Measurements from ENCODE around the gene RPS21.

Gene RPS21

GRCh38 chr20:62358171-62359042, 28.5 kb upstream of the RPS21 start:
- no peak overlapping the region for H3K27ac Mint-ChIP-seq
- DNase-seq: no peak
- CTCF ChIA-PET: no interaction called here
- no peaks in the 10 kb centered on the region for H3K4me1 Mint-ChIP-seq
- H3K4me3 Mint-ChIP-seq: no peak overlapping the region
- peaks cover 21% of the 10 kb centered on the region for H3K27me3 Mint-ChIP-seq
- H3K36me3 Mint-ChIP-seq: no peaks in the 10 kb centered on the region
- H3K9me3 Mint-ChIP-seq: no peaks in the 10 kb centered on the region

GRCh38 chr20:62359043-62359490, 27.8 kb upstream of the RPS21 start:
- CTCF ChIA-PET: no interaction called here
- H3K27ac Mint-ChIP-seq: no peak overlapping the region

GRCh38 chr20:62359491-62360121, 27.3 kb upstream of the RPS21 start:
- Mint-ChIP-seq H3K36me3 (no peaks in the 10 kb centered on the region), H3K27me3 (peaks cover 33% of the 10 kb centered on the region), H3K9me3 (no peaks in the 10 kb centered on the region), H3K4me1 (no peaks in the 10 kb centered on the region), H3K27ac (no peak overlapping the region), H3K4me3 (no peak overlapping the region)
- no peak for DNase-seq
- CTCF ChIA-PET: no interaction called here

More at GRCh38 chr20:62359043-62359490, 27.8 kb upstream of the RPS21 start:
- no peaks in the 10 kb centered on the region for H3K9me3 Mint-ChIP-seq
- H3K4me3 Mint-ChIP-seq: no peak overlapping the region
- H3K4me1 Mint-ChIP-seq: no peaks in the 10 kb centered on the region
- peaks cover 27% of the 10 kb centered on the region for H3K27me3 Mint-ChIP-seq
- no peak for DNase-seq
- H3K36me3 Mint-ChIP-seq: no peaks in the 10 kb centered on the region

- Mint-ChIP-seq H3K27me3 (peaks cover 42% of the 10 kb centered on the region), H3K9me3 (no peaks in the 10 kb centered on the region), H3K4me1 (no peaks in the 10 kb centered on the region), H3K4me3 (no peak overlapping the region), H3K36me3 (no peaks in the 10 kb centered on the region), H3K27ac (no peak overlapping the region)
- no peak for DNase-seq
- CTCF ChIA-PET: no interaction called here
Observed at GRCh38 chr20:62360854-62361798, 25.8 kb upstream of the RPS21 start.

GRCh38 chr20:62361799-62362589, 24.9 kb upstream of the RPS21 start:
- CTCF ChIA-PET: no interaction called here
- Mint-ChIP-seq H3K9me3 (no peaks in the 10 kb centered on the region), H3K4me1 (no peaks in the 10 kb centered on the region), H3K27ac (no peak overlapping the region), H3K27me3 (peaks cover 42% of the 10 kb centered on the region), H3K4me3 (no peak overlapping the region), H3K36me3 (no peaks in the 10 kb centered on the region)
- DNase-seq: no peak

GRCh38 chr20:62362590-62362940, 24.3 kb upstream of the RPS21 start:
- Mint-ChIP-seq H3K27ac (no peak overlapping the region), H3K9me3 (no peaks in the 10 kb centered on the region), H3K4me1 (no peaks in the 10 kb centered on the region), H3K4me3 (no peak overlapping the region), H3K27me3 (peaks cover 42% of the 10 kb centered on the region), H3K36me3 (no peaks in the 10 kb centered on the region)
- CTCF ChIA-PET: no interaction called here
- DNase-seq: no peak

- CTCF ChIA-PET: no interaction called here
- H3K36me3 Mint-ChIP-seq: no peaks in the 10 kb centered on the region
- H3K4me3 Mint-ChIP-seq: no peak overlapping the region
Observed at GRCh38 chr20:62362991-62363919, 23.6 kb upstream of the RPS21 start.

GRCh38 chr20:62363920-62364851, 22.7 kb upstream of the RPS21 start:
- Mint-ChIP-seq H3K36me3 (no peaks in the 10 kb centered on the region), H3K27me3 (peaks cover 55% of the 10 kb centered on the region), H3K27ac (no peak overlapping the region), H3K9me3 (no peaks in the 10 kb centered on the region), H3K4me1 (no peaks in the 10 kb centered on the region), H3K4me3 (no peak overlapping the region)
- CTCF ChIA-PET: interaction anchor here (0.7 kb wide), 1 partner anchor 63 kb away, joined by 3 read pairs; no protein-coding TSS in a partner anchor
- no peak for DNase-seq

More at GRCh38 chr20:62362991-62363919, 23.6 kb upstream of the RPS21 start:
- no peak for DNase-seq
- H3K27ac Mint-ChIP-seq: no peak overlapping the region
- peaks cover 47% of the 10 kb centered on the region for H3K27me3 Mint-ChIP-seq
- H3K9me3 Mint-ChIP-seq: no peaks in the 10 kb centered on the region
- no peaks in the 10 kb centered on the region for H3K4me1 Mint-ChIP-seq

GRCh38 chr20:62364911-62365736, 21.8 kb upstream of the RPS21 start:
- Mint-ChIP-seq H3K9me3 (no peaks in the 10 kb centered on the region), H3K27me3 (peaks cover 65% of the 10 kb centered on the region), H3K27ac (no peak overlapping the region), H3K4me3 (no peak overlapping the region), H3K4me1 (no peaks in the 10 kb centered on the region), H3K36me3 (no peaks in the 10 kb centered on the region)
- CTCF ChIA-PET: interaction anchor here (0.7 kb wide), 1 partner anchor 64 kb away, joined by 3 read pairs; no protein-coding TSS in a partner anchor
- no peak for DNase-seq

GRCh38 chr20:62365814-62366369, 21.0 kb upstream of the RPS21 start:
- no peak for DNase-seq
- Mint-ChIP-seq H3K4me3 (no peak overlapping the region), H3K27ac (no peak overlapping the region), H3K27me3 (peaks cover 71% of the 10 kb centered on the region), H3K9me3 (no peaks in the 10 kb centered on the region), H3K36me3 (no peaks in the 10 kb centered on the region), H3K4me1 (no peaks in the 10 kb centered on the region)
- CTCF ChIA-PET: no interaction called here

- no peak for DNase-seq
- Mint-ChIP-seq H3K36me3 (no peaks in the 10 kb centered on the region), H3K4me1 (no peaks in the 10 kb centered on the region), H3K4me3 (no peak overlapping the region), H3K27me3 (peaks cover 77% of the 10 kb centered on the region), H3K9me3 (no peaks in the 10 kb centered on the region), H3K27ac (no peak overlapping the region)
- CTCF ChIA-PET: no interaction called here
Observed at GRCh38 chr20:62366370-62367135, 20.4 kb upstream of the RPS21 start.
